ENCODE data around the gene TSPAN18.

GRCh38 chr11:44966694-44967093 lies 239.9 kb downstream of the TSPAN18 start:
- TF ChIP-seq POLR2A (IDR thresholded peaks at IDR 0.05; ENCODE audit: low read length): no peak
- TF ChIP-seq GATA1 (IDR thresholded peaks at IDR 0.05; ENCODE audit: low read depth, low read length): no peak

Data from erythroblast (primary cell).